IPS DF 6.9 (cell line): ENCODE results near the gene IRAK2.
A peak's percentile ranks its signal among the peaks of the same experiment; 100 is the strongest.

Experiments used
- DNase-seq: peaks from one replicate; pipeline ENCODE4 v3.0.0-alpha.2; 2013; ENCODE audit warnings: low read depth, low spot score
- H3K27ac ChIP-seq: one replicate; pipeline ENCODE4 v1.5.1; 2013; ENCODE audit warnings: low read length, control low read depth
- H3K27me3 ChIP-seq: 2 replicates; pipeline ENCODE4 v1.6.1; 2013; ENCODE audit warnings: mild to moderate bottlenecking, low read length; ENCODE audit not compliant: control insufficient read depth, insufficient read depth
- H3K36me3 ChIP-seq: 2 replicates; pipeline ENCODE4 v1.6.1; 2013; ENCODE audit warnings: low read length; ENCODE audit not compliant: control insufficient read depth, insufficient read depth
- H3K4me1 ChIP-seq: 2 replicates; pipeline ENCODE4 v1.6.1; 2013; ENCODE audit warnings: low read length; ENCODE audit not compliant: control insufficient read depth, insufficient read depth
- H3K4me3 ChIP-seq: 2 replicates; pipeline ENCODE4 v1.5.1; 2013; ENCODE audit warnings: mild to moderate bottlenecking, low read length
- H3K9me3 ChIP-seq: 2 replicates; pipeline ENCODE4 v1.6.1; 2013; ENCODE audit warnings: low read length, inconsistent platforms; ENCODE audit not compliant: control insufficient read depth, insufficient read depth
- WGBS: extraction: QIAGEN DNeasy Blood & Tissue Kit; methylation state at CpG from one replicate; pipeline ENCODE4 v1.1.7; 2013; ENCODE audit warnings: mixed read lengths, missing lambda C conversion rate; ENCODE audit not compliant: insufficient read length, insufficient coverage; 5-methylcytosine and 5-hydroxymethylcytosine counted together

The IRAK2 gene

GRCh38 chr3:10240799-10241198, 76.1 kb downstream of the IRAK2 start:
- Histone ChIP-seq H3K27me3 (no peaks in the 10 kb centered on the region), H3K4me1 (peaks cover 1% of the 10 kb centered on the region; the same call in 1 of the 2 replicates), H3K9me3 (no peaks in the 10 kb centered on the region), H3K36me3 (no peaks in the 10 kb centered on the region), H3K27ac (no peak overlapping the region), H3K4me3 (no peak overlapping the region)
- no CpG with 5 or more reads among the region's 6 CpGs for WGBS
- no peak for DNase-seq

GRCh38 chr3:10242182-10243065, 77.7 kb downstream of the IRAK2 start:
- Histone ChIP-seq H3K27ac (no peak overlapping the region), H3K4me3 (no peak overlapping the region), H3K4me1 (peaks cover 1% of the 10 kb centered on the region; the same call in 1 of the 2 replicates), H3K27me3 (no peaks in the 10 kb centered on the region), H3K9me3 (no peaks in the 10 kb centered on the region), H3K36me3 (no peaks in the 10 kb centered on the region)
- WGBS: no CpG with 5 or more reads among the region's 7 CpGs
- no peak for DNase-seq

GRCh38 chr3:10244009-10244408, 79.3 kb downstream of the IRAK2 start:
- no peaks in the 10 kb centered on the region for H3K36me3 ChIP-seq
- no peak overlapping the region for H3K4me3 ChIP-seq
- no peaks in the 10 kb centered on the region for H3K9me3 ChIP-seq
- H3K27ac ChIP-seq: no peak overlapping the region
- DNase-seq: no peak
- no peaks in the 10 kb centered on the region for H3K27me3 ChIP-seq
- no CpG with 5 or more reads among the region's 3 CpGs for WGBS
- H3K4me1 ChIP-seq: 0 out of 2 replicates have a peak, but pooled peaks cover 1% of the 10 kb centered on the region

- no peaks in the 10 kb centered on the region for H3K27me3 ChIP-seq
- WGBS: no CpG with 5 or more reads among the region's 6 CpGs
- no peaks in the 10 kb centered on the region for H3K9me3 ChIP-seq
- H3K4me1 ChIP-seq: 0 out of 2 replicates have a peak, but pooled peaks cover 1% of the 10 kb centered on the region
- no peak overlapping the region for H3K4me3 ChIP-seq
- H3K27ac ChIP-seq: no peak overlapping the region
- H3K36me3 ChIP-seq: no peaks in the 10 kb centered on the region
- DNase-seq: no peak
Measured at GRCh38 chr3:10245081-10245712, 80.5 kb downstream of the IRAK2 start.

GRCh38 chr3:10247679-10248183, 83.0 kb downstream of the IRAK2 start:
- no peak overlapping the region for H3K27ac ChIP-seq
- H3K36me3 ChIP-seq: no peaks in the 10 kb centered on the region
- no peak overlapping the region for H3K4me3 ChIP-seq
- H3K4me1 ChIP-seq: 0 out of 2 replicates have a peak, but pooled peaks cover 1% of the 10 kb centered on the region
- H3K9me3 ChIP-seq: no peaks in the 10 kb centered on the region
- no peaks in the 10 kb centered on the region for H3K27me3 ChIP-seq
- WGBS: no CpG with 5 or more reads among the region's 14 CpGs
- DNase-seq: no peak

- no peak within 1 kb of the TSS for H3K27ac ChIP-seq
Measured at GRCh38 chr3:10248184-10248983, 83.7 kb downstream of the IRAK2 start, which contains the start of gene TATDN2. TATDN2 (plus strand) TSS chr3:10248459; CDS start chr3:10249201, 742 bp downstream.

GRCh38 chr3:10248984-10249748, 84.4 kb downstream of the IRAK2 start:
- Histone ChIP-seq H3K27me3 (no peaks in the 10 kb centered on the region), H3K27ac (no peak overlapping the region), H3K4me3 (peak overlapping the region; percentile 38; the same call in 1 of the 2 replicates), H3K9me3 (no peaks in the 10 kb centered on the region), H3K36me3 (0 out of 2 replicates have a peak, but pooled peaks cover 4% of the 10 kb centered on the region), H3K4me1 (0 out of 2 replicates have a peak, but pooled peaks cover 1% of the 10 kb centered on the region)
- WGBS: no CpG with 5 or more reads among the region's 32 CpGs
- DNase-seq: no peak

More at GRCh38 chr3:10248184-10248983, 83.7 kb downstream of the IRAK2 start, which contains the start of gene TATDN2:
- peak within 1 kb of the TSS; percentile 38; the same call in 1 of the 2 replicates for H3K4me3 ChIP-seq
- no peaks in the 10 kb centered on the region for H3K36me3 ChIP-seq
- 0 out of 2 replicates have a peak, but pooled peaks cover 1% of the 10 kb centered on the region for H3K4me1 ChIP-seq
- H3K9me3 ChIP-seq: no peaks in the 10 kb centered on the region
- WGBS: no CpG with 5 or more reads among the region's 80 CpGs
- DNase-seq: peak; percentile 97
- no peaks in the 10 kb centered on the region for H3K27me3 ChIP-seq

- peak overlapping the region; percentile 38; the same call in 1 of the 2 replicates for H3K4me3 ChIP-seq
- H3K27ac ChIP-seq: no peak overlapping the region
- no peaks in the 10 kb centered on the region for H3K27me3 ChIP-seq
- 0 out of 2 replicates have a peak, but pooled peaks cover 4% of the 10 kb centered on the region for H3K36me3 ChIP-seq
- DNase-seq: no peak
- 0 out of 2 replicates have a peak, but pooled peaks cover 1% of the 10 kb centered on the region for H3K4me1 ChIP-seq
- no CpG with 5 or more reads among the region's 3 CpGs for WGBS
- no peaks in the 10 kb centered on the region for H3K9me3 ChIP-seq
Measured at GRCh38 chr3:10249833-10250232, 85.1 kb downstream of the IRAK2 start.

- Histone ChIP-seq H3K27me3 (no peaks in the 10 kb centered on the region), H3K27ac (no peak overlapping the region), H3K9me3 (no peaks in the 10 kb centered on the region), H3K4me3 (no peak overlapping the region), H3K36me3 (peaks cover 5% of the 10 kb centered on the region; the same call in 1 of the 2 replicates), H3K4me1 (0 out of 2 replicates have a peak, but pooled peaks cover 1% of the 10 kb centered on the region)
- no peak for DNase-seq
- no CpG with 5 or more reads among the region's 3 CpGs for WGBS
Measured at GRCh38 chr3:10251006-10251405, 86.3 kb downstream of the IRAK2 start.
